GM23248 (cell line): Measurements from ENCODE around the gene KCND3. TPM values are rescaled to one million over a fixed set of nuclear protein-coding genes. Genes with fewer than 3 reads are reported as not detected.

Experiments
- DNase-seq: peaks from one replicate; pipeline ENCODE4 v3.0.0-alpha.2; 2015
- H2AFZ ChIP-seq: fragments of 200-600 bp; sonication (generic); 2 replicates; pipeline ENCODE4 v1.6.1; 2016; ENCODE audit warnings: antibody characterized with exemption
- H3F3A ChIP-seq: fragments of 200-600 bp; sonication (generic); 2 replicates; pipeline ENCODE4 v1.6.1; 2016; ENCODE audit warnings: mild to moderate bottlenecking, antibody characterized with exemption, mixed run types; ENCODE audit not compliant: insufficient read depth
- H3K27ac ChIP-seq: fragments of 200-600 bp; sonication (generic); 2 replicates; pipeline ENCODE4 v1.5.1; 2016; ENCODE audit warnings: mild to moderate bottlenecking
- H3K27me3 ChIP-seq: fragments of 200-600 bp; sonication (generic); replicated peaks from 2 replicates; pipeline ENCODE4 v1.6.1; 2016; ENCODE audit warnings: mild to moderate bottlenecking; ENCODE audit not compliant: insufficient read depth
- H3K36me3 ChIP-seq: fragments of 200-600 bp; sonication (generic); 2 replicates; pipeline ENCODE4 v1.6.1; 2016; ENCODE audit warnings: low read depth, mild to moderate bottlenecking
- H3K4me1 ChIP-seq: fragments of 200-600 bp; sonication (generic); 2 replicates; pipeline ENCODE4 v1.6.1; 2016; ENCODE audit warnings: mild to moderate bottlenecking; ENCODE audit not compliant: insufficient read depth
- H3K4me2 ChIP-seq: fragments of 200-600 bp; sonication (generic); one replicate; pipeline ENCODE4 v1.6.1; 2016; ENCODE audit warnings: mild to moderate bottlenecking; ENCODE audit not compliant: unreplicated experiment
- H3K4me3 ChIP-seq: fragments of 200-600 bp; sonication (generic); 2 replicates; pipeline ENCODE4 v1.5.1; 2016; ENCODE audit warnings: mild to moderate bottlenecking
- H3K79me2 ChIP-seq: fragments of 200-600 bp; sonication (generic); 2 replicates; pipeline ENCODE4 v1.6.1; 2016; ENCODE audit warnings: mild to moderate bottlenecking; ENCODE audit not compliant: insufficient read depth
- H3K9ac ChIP-seq: fragments of 200-600 bp; sonication (generic); 2 replicates; pipeline ENCODE4 v1.6.1; 2016; ENCODE audit warnings: mild to moderate bottlenecking
- H3K9me2 ChIP-seq: fragments of 200-600 bp; sonication (generic); 2 replicates; pipeline ENCODE4 v1.6.1; 2016; ENCODE audit warnings: mixed run types, mild to moderate bottlenecking, moderate library complexity; ENCODE audit not compliant: insufficient read depth
- H3K9me3 ChIP-seq: fragments of 200-600 bp; sonication (generic); one replicate; pipeline ENCODE4 v1.6.1; 2017; ENCODE audit warnings: low read depth
- H4K20me1 ChIP-seq: fragments of 200-600 bp; sonication (generic); 2 replicates; pipeline ENCODE4 v1.6.0; 2016; ENCODE audit not compliant: insufficient read depth
- EZH2 ChIP-seq: fragments of 200-600 bp; sonication (generic); IDR thresholded peaks from 2 replicates; pipeline ENCODE4 v1.6.1; 2018; ENCODE audit warnings: antibody characterized with exemption, mild to moderate bottlenecking; ENCODE audit not compliant: insufficient read depth, poor library complexity, severe bottlenecking
- EZH2phosphoT487 ChIP-seq: fragments of 200-600 bp; sonication (generic); IDR thresholded peaks from 2 replicates; pipeline ENCODE4 v1.6.1; 2018; ENCODE audit warnings: antibody characterized with exemption, moderate library complexity, mild to moderate bottlenecking, low read depth; ENCODE audit not compliant: insufficient read depth
- WGBS, 2 experiments: methylation state at CpG; one replicate each; pipeline ENCODE4 v1.1.6; 2015 to 2017; ENCODE audit warnings: low lambda C conversion rate in 2 of 2, low coverage in 1 of 2; ENCODE audit errors: missing lambda C conversion rate in 2 of 2; 5-methylcytosine and 5-hydroxymethylcytosine counted together
- in situ Hi-C: fragments of 300-500 bp; cut with MboI; formaldehyde crosslinking; loops from 2 replicates; pipeline ENCODE4 v1.15.0; 2020
- polyA plus RNA-seq: library from polyadenylated mRNA; unstranded; fragments of >200 nt; fragmentation: Nextera tagmentation; extraction: Ambion mirVana; gene quantifications from 2 replicates; pipeline ENCODE4 v1.2.1, GENCODE V29; 2016
- total RNA-seq: library from RNA; depleted of rRNA; stranded (reverse); fragments of >200 nt; shearing (Covaris generic); gene quantifications from 2 replicates; pipeline ENCODE4 v1.2.3, GENCODE V29; 2014

KCND3 gene
- total and polyA plus RNA-seq, 2 experiments from 2014 or later = 0.08 to 0.22 TPM

DNA sequence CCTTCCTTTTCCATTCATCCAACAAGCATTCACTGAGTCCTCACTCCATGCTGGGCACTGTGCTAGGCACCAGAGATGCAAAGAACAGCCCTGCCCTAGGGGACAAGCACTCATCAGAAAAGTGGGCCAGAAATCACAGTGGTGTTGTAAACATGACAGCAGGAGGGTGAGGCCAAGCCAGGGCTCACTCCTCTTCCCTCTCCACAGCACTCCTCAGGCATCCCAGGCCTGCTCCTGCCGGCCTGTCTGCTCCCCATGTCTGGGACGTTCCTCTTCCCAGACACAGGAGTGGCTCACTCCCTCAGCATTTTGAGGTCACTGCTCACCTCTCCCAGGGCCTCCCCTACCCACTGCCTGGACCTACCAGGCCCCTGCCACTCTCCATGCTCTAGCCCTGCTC, 61.8 kb downstream of the KCND3 start:
- no peaks in the 10 kb centered on the region for H3K79me2 ChIP-seq
- H3K4me1 ChIP-seq = no peaks in the 10 kb centered on the region
- H2AFZ ChIP-seq = no peak overlapping the region
- H3K4me3 ChIP-seq = no peak overlapping the region
- no peaks in the 10 kb centered on the region for H3K9me2 ChIP-seq
- no peak for TF ChIP-seq EZH2
- TF ChIP-seq EZH2phosphoT487 = no peak
- 7 to 16% methylated on average over 2 of the region's 2 CpGs for WGBS, 2 experiments
- H3K27me3 ChIP-seq = no peaks in the 10 kb centered on the region
- no peak overlapping the region for H3K9ac ChIP-seq
- no peaks in the 10 kb centered on the region for H3F3A ChIP-seq
- DNase-seq = no peak
- no peak overlapping the region for H3K27ac ChIP-seq
- no peaks in the 10 kb centered on the region for H4K20me1 ChIP-seq
- no peaks in the 10 kb centered on the region for H3K9me3 ChIP-seq
- H3K4me2 ChIP-seq = no peak overlapping the region
- in situ Hi-C loops = no loop called here
- H3K36me3 ChIP-seq = no peaks in the 10 kb centered on the region

DNA sequence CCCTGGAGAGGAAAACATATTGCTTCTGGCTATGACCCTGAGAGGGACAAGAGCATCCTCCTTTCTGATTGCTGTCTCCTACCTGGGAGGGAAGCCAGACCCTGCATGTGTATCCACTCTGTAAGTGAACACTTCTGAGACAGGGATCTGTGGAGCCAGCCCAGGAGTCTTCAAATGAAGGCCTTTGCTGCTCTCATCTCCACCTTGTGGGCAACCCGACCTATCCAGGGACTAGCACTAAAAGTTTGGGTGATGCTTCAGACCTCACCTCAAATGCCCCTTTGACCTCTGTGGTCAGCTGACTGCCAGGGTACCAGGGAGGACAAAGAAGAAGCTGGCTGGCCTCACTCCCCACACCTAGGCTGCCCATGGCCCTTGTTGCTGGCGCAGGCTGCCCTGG, 64.7 kb downstream of the KCND3 start:
- H3F3A ChIP-seq = no peaks in the 10 kb centered on the region
- peaks cover 3% of the 10 kb centered on the region; the same call in 1 of the 2 replicates for H3K27me3 ChIP-seq
- no peaks in the 10 kb centered on the region for H3K36me3 ChIP-seq
- no peaks in the 10 kb centered on the region for H3K9me2 ChIP-seq
- no peaks in the 10 kb centered on the region for H3K79me2 ChIP-seq
- in situ Hi-C loops = no loop called here
- no peaks in the 10 kb centered on the region for H3K9me3 ChIP-seq
- H3K4me1 ChIP-seq = no peaks in the 10 kb centered on the region
- H3K9ac ChIP-seq = no peak overlapping the region
- H3K27ac ChIP-seq = no peak overlapping the region
- WGBS, 2 experiments = 20 to 38% methylated on average over 2 of the region's 2 CpGs
- TF ChIP-seq EZH2 (no peak), EZH2phosphoT487 (no peak)
- H3K4me2 ChIP-seq = no peak overlapping the region
- DNase-seq = no peak
- H4K20me1 ChIP-seq = no peaks in the 10 kb centered on the region
- H3K4me3 ChIP-seq = no peak overlapping the region
- no peak overlapping the region for H2AFZ ChIP-seq

DNA sequence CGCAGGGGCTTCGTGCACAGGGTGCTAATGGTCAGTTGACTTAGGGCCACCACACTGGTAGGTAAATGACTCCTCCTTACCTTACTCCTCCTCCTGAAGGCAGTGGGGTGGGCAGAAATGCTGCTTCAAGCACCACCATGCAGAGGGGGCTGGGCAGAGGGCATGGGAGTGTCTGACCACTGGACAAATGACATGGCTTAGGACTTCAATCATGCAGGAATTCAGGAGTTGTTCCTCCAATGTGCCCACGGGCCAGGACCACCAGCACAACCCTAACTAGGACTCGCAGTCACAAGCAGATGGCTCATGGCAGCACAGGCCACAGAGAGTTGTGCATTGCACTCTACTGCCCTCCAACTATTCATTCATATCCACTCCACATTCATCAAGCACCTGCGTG, 65.7 kb downstream of the KCND3 start:
- Histone ChIP-seq H3K27ac (no peak overlapping the region), H3K4me1 (no peaks in the 10 kb centered on the region), H3K27me3 (peaks cover 3% of the 10 kb centered on the region; the same call in 1 of the 2 replicates), H3K4me3 (no peak overlapping the region), H3K9me2 (no peaks in the 10 kb centered on the region), H3K4me2 (no peak overlapping the region), H3F3A (no peaks in the 10 kb centered on the region), H3K9ac (no peak overlapping the region), H3K36me3 (no peaks in the 10 kb centered on the region), H3K79me2 (no peaks in the 10 kb centered on the region), H2AFZ (no peak overlapping the region), H3K9me3 (no peaks in the 10 kb centered on the region), H4K20me1 (no peaks in the 10 kb centered on the region)
- no peak for TF ChIP-seq EZH2
- TF ChIP-seq EZH2phosphoT487 = no peak
- in situ Hi-C loops = no loop called here
- 49 to 64% methylated on average over 5 of the region's 5 CpGs for WGBS, 2 experiments
- no peak for DNase-seq

- H3K27ac ChIP-seq = no peak overlapping the region
- no peak overlapping the region for H2AFZ ChIP-seq
- peaks cover 3% of the 10 kb centered on the region; the same call in 1 of the 2 replicates for H3K27me3 ChIP-seq
- in situ Hi-C loops = no loop called here
- H4K20me1 ChIP-seq = no peaks in the 10 kb centered on the region
- no peaks in the 10 kb centered on the region for H3F3A ChIP-seq
- no peak overlapping the region for H3K4me3 ChIP-seq
- no peak for TF ChIP-seq EZH2
- no peak for TF ChIP-seq EZH2phosphoT487
- 55 to 59% methylated on average over 6 of the region's 6 CpGs for WGBS, 2 experiments
- H3K4me2 ChIP-seq = no peak overlapping the region
- no peaks in the 10 kb centered on the region for H3K79me2 ChIP-seq
- H3K36me3 ChIP-seq = no peaks in the 10 kb centered on the region
- DNase-seq = no peak
- no peaks in the 10 kb centered on the region for H3K4me1 ChIP-seq
- H3K9ac ChIP-seq = no peak overlapping the region
- no peaks in the 10 kb centered on the region for H3K9me3 ChIP-seq
- no peaks in the 10 kb centered on the region for H3K9me2 ChIP-seq
These were observed 67.5 kb downstream of the KCND3 start for GRCh38 chr1:111921948-111922347.
